ENCODE measurements around the gene EIF1AD. TPM values are rescaled to one million over a fixed set of nuclear protein-coding genes. Genes with fewer than 3 reads are reported as not detected.
"Not testable (repeated sequence)": the region's sequence is repeated elsewhere in the genome, so short reads cannot be mapped to it uniquely, and the experiment has no call there.

The EIF1AD gene
- total RNA-seq, 2 donors from 2014 or later: 21.6 to 31.3 TPM

DNA sequence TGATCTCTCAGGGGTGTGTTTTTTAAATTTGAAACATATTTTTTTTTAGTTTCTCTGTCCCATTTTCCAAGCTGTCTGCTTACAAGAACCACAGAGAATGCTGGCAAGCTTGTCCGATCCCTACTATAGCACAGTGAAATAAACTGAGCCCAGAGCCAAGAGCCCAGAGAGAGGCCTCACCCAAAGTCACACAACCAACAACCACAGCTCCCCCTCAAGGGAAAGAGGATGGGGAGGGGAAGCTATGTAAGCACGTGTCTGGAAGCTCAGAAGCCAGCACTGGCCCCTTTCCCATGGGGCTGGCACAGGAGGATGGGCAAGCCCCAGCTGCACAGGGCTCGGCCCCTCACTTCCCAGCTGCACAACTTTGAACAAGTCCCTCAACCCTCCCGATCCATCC, 43.7 kb downstream of the EIF1AD start:
- DNase-seq: no peak
- no peak for ATAC-seq
- intact Hi-C loops (cut with DNase I, micrococcal nuclease): no loop called here

- intact Hi-C loops (cut with DNase I, micrococcal nuclease): no loop called here
- no peak for ATAC-seq
- DNase-seq: no peak
Observed at GRCh38 chr11:65954771-65955170, 47.2 kb downstream of the EIF1AD start.

- intact Hi-C loops (cut with DNase I, micrococcal nuclease): no loop called here
- ATAC-seq (no peak), DNase-seq (no peak)
Observed at GRCh38 chr11:65953471-65953870, 48.5 kb downstream of the EIF1AD start.

GRCh38 chr11:65952052-65952521, 49.9 kb downstream of the EIF1AD start:
- ATAC-seq (no peak), DNase-seq (no peak)
- intact Hi-C loops (cut with DNase I, micrococcal nuclease): no loop called here

GRCh38 chr11:65951641-65952040, 50.3 kb downstream of the EIF1AD start:
- intact Hi-C loops (cut with DNase I, micrococcal nuclease); ATAC-seq; DNase-seq: not testable (repeated sequence)

GRCh38 chr11:65950711-65951110, 51.2 kb downstream of the EIF1AD start:
- ATAC-seq; DNase-seq; intact Hi-C loops (cut with DNase I, micrococcal nuclease): not testable (repeated sequence)

DNA sequence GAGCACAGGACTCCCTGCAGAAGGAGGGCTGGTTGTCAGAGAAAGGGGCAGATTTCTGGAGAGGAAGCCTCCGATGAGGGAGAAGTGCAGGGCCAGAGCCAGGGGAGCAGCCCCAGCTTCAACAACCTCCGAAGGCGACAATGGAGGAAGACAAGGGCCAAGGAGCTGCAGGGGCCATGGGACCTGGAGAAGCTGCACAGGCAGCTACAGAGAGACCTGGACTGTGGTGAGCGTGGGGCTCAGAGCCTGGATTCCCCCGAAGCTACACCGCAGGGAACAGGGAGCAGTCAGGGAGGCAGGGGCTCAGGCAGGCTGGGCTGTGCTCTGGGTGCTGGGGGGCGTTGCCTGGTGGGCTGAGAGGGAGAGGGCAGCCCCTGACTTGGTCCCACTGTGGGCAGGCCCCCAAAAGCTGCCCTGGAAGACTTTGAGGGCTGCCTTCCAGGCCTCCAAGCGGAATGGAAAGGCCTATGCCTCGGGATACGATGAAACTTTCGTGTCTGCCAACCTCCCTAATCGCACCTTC, 54.3 kb downstream of the EIF1AD start:
- intact Hi-C loops (cut with DNase I, micrococcal nuclease): no loop called here
- ATAC-seq (no peak), DNase-seq (no peak)

DNA sequence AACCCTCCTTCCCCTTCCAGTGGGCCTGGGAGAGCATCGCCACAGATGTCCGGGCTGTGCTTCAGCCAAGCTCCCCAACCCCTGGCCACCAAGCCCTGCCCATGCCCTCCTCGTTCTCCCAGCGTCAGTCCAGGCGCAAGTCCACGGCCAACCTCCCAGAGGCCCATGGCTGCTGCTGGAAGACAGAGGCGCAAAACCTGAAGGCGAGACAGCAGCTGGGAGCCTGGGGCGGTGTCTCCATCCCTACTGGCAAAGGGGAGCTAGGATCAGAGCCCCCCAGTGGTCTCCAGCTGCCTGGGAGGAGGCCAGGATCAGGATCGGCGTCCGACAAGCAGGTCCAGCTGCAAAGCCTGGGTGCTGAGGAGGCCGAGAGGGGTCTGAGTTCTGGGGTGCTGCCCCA, 54.8 kb downstream of the EIF1AD start:
- no peak for ATAC-seq
- intact Hi-C loops (cut with DNase I, micrococcal nuclease): no loop called here
- no peak for DNase-seq

- DNase-seq (no peak), ATAC-seq (no peak)
- intact Hi-C loops (cut with DNase I, micrococcal nuclease): no loop called here
Observed at GRCh38 chr11:65946655-65947054, 55.3 kb downstream of the EIF1AD start.

Other genes with a start within 250 kb of the EIF1AD start
- gene AP5B1, start 221.2 kb downstream of the EIF1AD start, total RNA-seq: 10 to 100 TPM; 21.7 to 22.4 TPM
- 10 to 100 TPM; 29.5 to 35.9 TPM for gene OVOL1, start 215.1 kb downstream of the EIF1AD start, total RNA-seq
- 1 to 10 TPM; 1.6 to 3.8 TPM for gene SNX32, start 168.2 kb downstream of the EIF1AD start, total RNA-seq
- 1,000 to 10,000 TPM; 1,740 to 2,016 TPM for gene CFL1, start 144.0 kb downstream of the EIF1AD start, total RNA-seq
- gene MUS81, start 141.7 kb downstream of the EIF1AD start, total RNA-seq: 10 to 100 TPM; 55.7 to 63.4 TPM
- gene EFEMP2, start 129.4 kb downstream of the EIF1AD start, total RNA-seq: 10 to 100 TPM in 1 of 2 donors, 1 to 10 TPM in 1; 4.5 to 21.4 TPM
- gene CTSW, start 122.3 kb downstream of the EIF1AD start, total RNA-seq: 1 to 10 TPM; 1.5 to 2.4 TPM
- 10 to 100 TPM; 47.7 to 49.6 TPM for gene FIBP, start 113.7 kb downstream of the EIF1AD start, total RNA-seq
- gene CCDC85B, start 111.5 kb downstream of the EIF1AD start, total RNA-seq: 1 to 10 TPM; 7.1 to 8.6 TPM
- gene FOSL1, start 101.8 kb downstream of the EIF1AD start, total RNA-seq: 1 to 10 TPM; 1.1 to 1.8 TPM
- gene C11orf68, start 83.1 kb downstream of the EIF1AD start, total RNA-seq: 10 to 100 TPM; 18.6 to 29.3 TPM
- gene DRAP1, start 82.7 kb downstream of the EIF1AD start, total RNA-seq: 10 to 100 TPM; 47.3 to 53.4 TPM
- not detected for gene TSGA10IP, start 56.7 kb downstream of the EIF1AD start, total RNA-seq
- 10 to 100 TPM; 41.1 to 46.4 TPM for gene SART1, start 40.4 kb downstream of the EIF1AD start, total RNA-seq
- gene BANF1, start 346 bp upstream of the EIF1AD start, total RNA-seq: 100 to 1,000 TPM; 103 to 111 TPM
- gene CST6, start 9.9 kb upstream of the EIF1AD start, total RNA-seq: not detected
- under 1 TPM in 1 of 2 donors, not detected in 1; 0.39 TPM for gene CATSPER1, start 24.3 kb upstream of the EIF1AD start, total RNA-seq
- not detected for gene GAL3ST3, start 47.0 kb upstream of the EIF1AD start, total RNA-seq
- 100 to 1,000 TPM; 123 to 131 TPM for gene SF3B2, start 50.2 kb upstream of the EIF1AD start, total RNA-seq
- gene PACS1, start 68.1 kb upstream of the EIF1AD start, total RNA-seq: 10 to 100 TPM; 17.1 to 19.2 TPM